Measurements from ENCODE around the gene ADA. TPM values are rescaled to one million over a fixed set of nuclear protein-coding genes. Genes with fewer than 3 reads are reported as not detected.

The ADA gene
- total and polyA plus RNA-seq, 2 of the 13 experiments (the other 11 are each of a cell fraction or from before 2014, with no cell fraction given): 2.5 to 11.3 TPM

DNA sequence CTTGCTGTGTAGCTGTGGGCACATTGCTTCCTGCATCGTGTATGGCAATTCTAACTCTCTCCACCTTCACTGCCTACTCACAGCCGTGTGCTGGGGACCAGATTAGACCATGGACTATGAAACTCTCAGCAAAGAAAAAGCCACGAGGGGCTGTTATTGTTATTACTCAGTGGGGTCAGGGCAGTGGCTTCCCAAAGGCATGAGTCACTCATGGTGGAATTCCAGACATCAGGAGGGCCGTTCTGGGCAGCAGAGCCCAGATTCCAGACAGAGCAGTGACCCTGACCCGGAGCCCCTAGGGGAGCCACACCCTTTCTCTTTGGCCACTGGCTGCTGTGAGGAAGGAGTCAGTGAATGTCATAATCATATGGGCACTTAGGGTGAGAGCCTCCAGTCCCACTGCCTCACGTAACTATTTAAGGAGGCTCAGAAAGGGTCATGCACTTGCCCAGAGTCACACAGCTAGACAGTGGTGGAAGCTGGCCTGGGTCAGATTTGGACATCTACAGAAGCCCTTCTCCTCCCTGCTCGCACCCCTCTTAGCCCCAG lies 41.5 kb upstream of the ADA start (continued):
- TF ChIP-seq ZNF512 (CRISPR knock-in tag; IDR thresholded peaks at IDR 0.05) (no peak), AGO2 (optimal IDR thresholded peaks at IDR 0.05; ENCODE audit: low read depth, low read length) (no peak), ZBTB20 (CRISPR knock-in tag; IDR thresholded peaks at IDR 0.05; ENCODE audit: borderline replicate concordance, low read depth) (no peak), ZBTB34 (CRISPR knock-in tag; IDR thresholded peaks at IDR 0.05) (no peak), GATAD2A (CRISPR knock-in tag; IDR thresholded peaks at IDR 0.05) (peak; percentile 84), CREM (IDR thresholded peaks at IDR 0.05) (peak; percentile 47), CREM (CRISPR knock-in tag; IDR thresholded peaks at IDR 0.05) (no peak), ZNF441 (CRISPR knock-in tag; IDR thresholded peaks at IDR 0.05; ENCODE audit: borderline replicate concordance) (peak; percentile 60; the same call in 1 of the 2 replicates), HHEX (CRISPR knock-in tag; IDR thresholded peaks at IDR 0.05) (no peak), MTA1 (CRISPR knock-in tag; IDR thresholded peaks at IDR 0.05; ENCODE audit: borderline replicate concordance) (no peak), SATB2 (CRISPR knock-in tag; IDR thresholded peaks at IDR 0.05) (no peak), ZNF784 (CRISPR knock-in tag; IDR thresholded peaks at IDR 0.05; ENCODE audit: borderline replicate concordance) (no peak), ZFP82 (CRISPR knock-in tag; IDR thresholded peaks at IDR 0.05; ENCODE audit: borderline replicate concordance) (no peak), RFX3 (CRISPR knock-in tag; IDR thresholded peaks at IDR 0.05) (no peak), ZNF75D (CRISPR knock-in tag; IDR thresholded peaks at IDR 0.05; ENCODE audit: borderline replicate concordance) (no peak; the same call in 1 of the 2 replicates), PCBP2 (optimal IDR thresholded peaks at IDR 0.05; ENCODE audit: low read depth, low read length, poor library complexity, severe bottlenecking) (no peak), GATA4 (IDR thresholded peaks at IDR 0.05; ENCODE audit: borderline replicate concordance, low read depth) (no peak), SNAPC4 (CRISPR knock-in tag; IDR thresholded peaks at IDR 0.05) (no peak)
- TF ChIP-seq, protein P1, sequence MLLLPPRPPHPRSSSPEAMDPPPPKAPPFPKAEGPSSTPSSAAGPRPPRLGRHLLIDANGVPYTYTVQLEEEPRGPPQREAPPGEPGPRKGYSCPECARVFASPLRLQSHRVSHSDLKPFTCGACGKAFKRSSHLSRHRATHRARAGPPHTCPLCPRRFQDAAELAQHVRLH (CRISPR knock-in tag; IDR thresholded peaks at IDR 0.05; ENCODE audit: borderline replicate concordance, low read depth): no peak; the same call in 1 of the 2 replicates

Data from HepG2 (cell line).